ENCODE results near the gene ABCA7.

ABCA7 gene

GRCh38 chr19:1076951-1077350, 37.0 kb downstream of the ABCA7 start:
- DNase-seq = peak; percentile 38 to 89 (median 74)
- intact Hi-C loops (cut with DNase I) = no loop called here

DNA sequence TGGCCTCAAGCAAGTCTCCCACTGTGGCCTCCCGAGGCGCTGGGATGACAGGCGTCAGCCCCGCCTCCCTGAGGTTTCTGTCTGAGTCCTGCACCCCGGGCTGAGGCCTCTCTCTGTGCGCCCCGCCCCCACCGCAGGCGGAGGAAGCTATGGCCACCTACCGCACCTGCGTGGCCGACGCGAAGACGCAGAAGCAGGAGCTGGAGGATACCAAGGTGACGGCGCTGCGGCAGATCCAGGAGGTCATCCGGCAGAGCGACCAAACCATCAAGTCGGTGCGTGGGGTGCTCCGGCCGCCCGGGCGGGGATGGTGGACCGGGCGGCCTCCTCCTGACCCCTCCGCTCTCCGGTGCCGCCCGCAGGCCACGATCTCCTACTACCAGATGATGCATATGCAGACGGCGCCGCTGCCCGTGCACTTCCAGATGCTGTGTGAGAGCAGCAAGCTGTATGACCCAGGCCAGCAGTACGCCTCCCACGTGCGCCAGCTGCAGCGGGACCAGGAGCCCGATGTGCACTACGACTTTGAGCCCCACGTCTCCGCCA, 39.7 kb downstream of the ABCA7 start:
- no peak for DNase-seq
- intact Hi-C loops (cut with DNase I) = no loop called here

GRCh38 chr19:1080360-1081161, 40.7 kb downstream of the ABCA7 start:
- intact Hi-C loops (cut with DNase I) = no loop called here
- no peak for DNase-seq

DNA sequence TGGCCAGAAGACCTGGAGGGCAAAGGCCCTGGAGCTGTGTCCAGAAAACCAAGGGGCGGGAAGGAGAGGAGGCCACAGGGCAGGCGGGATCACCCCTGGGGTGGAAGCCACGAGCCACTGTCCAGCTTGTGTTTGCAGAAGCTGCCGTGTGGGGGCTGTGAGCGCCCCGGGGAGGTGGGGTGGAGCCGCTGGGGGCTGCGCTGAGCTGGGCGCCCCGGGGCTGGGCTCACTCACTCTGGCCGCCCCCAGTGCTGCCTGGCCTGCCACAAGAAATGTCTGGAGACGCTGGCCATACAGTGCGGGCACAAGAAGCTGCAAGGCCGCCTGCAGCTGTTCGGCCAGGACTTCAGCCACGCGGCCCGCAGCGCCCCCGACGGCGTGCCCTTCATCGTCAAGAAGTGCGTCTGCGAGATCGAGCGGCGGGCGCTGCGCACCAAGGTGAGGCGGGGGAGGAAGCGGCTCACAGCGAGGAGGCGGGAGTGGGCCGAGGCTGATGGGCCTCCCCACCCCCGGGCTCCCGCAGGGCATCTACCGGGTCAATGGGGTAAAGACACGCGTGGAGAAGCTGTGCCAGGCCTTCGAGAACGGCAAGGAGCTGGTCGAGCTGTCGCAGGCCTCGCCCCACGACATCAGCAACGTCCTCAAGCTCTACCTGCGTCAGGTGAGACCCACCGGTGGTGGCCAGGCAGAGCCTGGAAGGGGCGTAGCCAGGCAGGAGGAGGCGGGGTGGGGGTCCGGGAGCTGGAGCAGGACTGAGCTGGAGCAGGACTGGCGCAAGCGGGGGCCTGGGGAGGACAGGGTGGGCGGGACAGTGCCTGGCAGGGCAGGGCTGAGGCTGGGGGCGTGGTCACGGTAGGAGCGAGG, 41.6 kb downstream of the ABCA7 start:
- intact Hi-C loops (cut with DNase I) = no loop called here
- DNase-seq = no peak

DNA sequence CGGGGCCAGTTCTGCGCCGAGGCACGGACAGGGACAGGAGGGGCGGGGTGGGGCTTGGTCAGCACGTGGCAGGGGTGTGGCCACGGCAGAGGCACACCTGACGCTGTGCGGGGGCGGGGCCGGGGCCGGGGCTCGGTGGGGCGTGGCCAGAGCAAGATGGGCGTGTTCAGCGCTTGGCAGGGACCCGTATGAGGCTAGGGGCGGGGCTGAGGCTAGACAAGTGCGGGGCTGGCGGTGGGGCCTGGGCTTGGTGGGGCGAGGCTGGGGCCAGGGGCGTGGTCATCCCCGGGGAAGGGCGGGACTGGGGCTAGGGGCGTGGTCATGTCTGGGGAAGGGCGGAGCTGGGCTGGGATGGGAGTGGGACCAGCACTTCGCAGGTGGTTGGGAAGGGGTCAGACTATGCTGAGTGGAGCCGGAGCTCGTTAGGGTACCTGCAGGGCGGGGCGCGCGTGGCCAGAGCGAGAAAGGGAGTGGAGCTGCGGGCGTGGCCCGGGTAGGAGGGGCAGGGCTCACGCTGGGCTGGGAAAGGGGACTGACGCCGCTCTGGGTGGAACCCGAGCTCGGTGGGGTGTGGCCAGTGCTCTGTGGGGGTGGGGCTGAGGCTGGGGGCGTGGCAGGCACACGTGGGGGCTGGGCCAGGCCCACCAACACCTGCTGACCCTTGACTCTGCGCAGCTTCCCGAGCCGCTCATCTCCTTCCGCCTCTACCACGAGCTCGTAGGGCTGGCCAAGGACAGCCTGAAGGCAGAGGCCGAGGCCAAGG, 42.4 kb downstream of the ABCA7 start:
- intact Hi-C loops (cut with DNase I) = no loop called here
- DNase-seq = no peak

GRCh38 chr19:1082928-1083816, 43.3 kb downstream of the ABCA7 start:
- no peak for DNase-seq

DNA sequence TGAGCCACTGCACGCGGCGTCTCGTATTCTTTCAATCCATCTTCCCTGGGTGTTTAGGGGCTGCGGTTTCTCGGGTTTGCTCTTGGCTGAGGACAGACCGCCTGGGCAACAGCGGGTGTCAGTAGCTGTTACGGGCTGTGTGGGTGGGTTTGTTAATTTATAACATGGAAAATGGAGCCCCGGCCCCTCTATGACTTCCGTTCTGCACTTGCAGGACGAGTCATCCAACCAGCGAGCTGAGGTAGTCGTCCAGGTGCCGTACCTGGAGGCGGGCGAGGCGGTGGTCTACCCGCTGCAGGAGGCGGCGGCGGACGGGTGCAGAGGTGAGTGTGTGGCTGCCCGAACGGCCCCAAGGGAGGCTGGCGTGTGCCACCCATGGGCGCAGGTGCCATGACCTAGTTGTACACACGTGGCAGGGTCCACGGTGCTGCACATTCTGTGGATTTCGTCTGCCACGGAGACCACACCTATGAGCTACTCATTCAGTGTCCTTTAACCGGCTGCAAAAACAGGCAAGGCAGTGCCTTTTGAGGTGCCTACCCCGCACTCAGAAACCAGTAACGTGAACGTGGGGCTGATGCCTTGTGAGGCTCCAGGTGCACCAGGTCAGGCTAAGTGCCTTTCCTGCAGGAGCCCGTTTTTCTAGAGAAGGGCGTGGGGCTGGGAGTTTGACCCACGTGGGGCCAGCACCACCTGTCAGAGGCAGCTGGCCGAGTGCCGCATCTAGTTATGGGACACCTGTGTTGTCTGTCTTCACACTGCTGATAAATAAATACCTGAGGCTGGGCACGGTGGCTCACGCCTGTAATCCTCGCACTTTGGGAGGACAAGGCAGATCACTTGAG, 44.3 kb downstream of the ABCA7 start:
- no peak for DNase-seq
- intact Hi-C loops (cut with DNase I) = no loop called here

More at GRCh38 chr19:1082928-1083816, 43.3 kb downstream of the ABCA7 start:
- intact Hi-C loops (cut with DNase I) = no loop called here

DNA sequence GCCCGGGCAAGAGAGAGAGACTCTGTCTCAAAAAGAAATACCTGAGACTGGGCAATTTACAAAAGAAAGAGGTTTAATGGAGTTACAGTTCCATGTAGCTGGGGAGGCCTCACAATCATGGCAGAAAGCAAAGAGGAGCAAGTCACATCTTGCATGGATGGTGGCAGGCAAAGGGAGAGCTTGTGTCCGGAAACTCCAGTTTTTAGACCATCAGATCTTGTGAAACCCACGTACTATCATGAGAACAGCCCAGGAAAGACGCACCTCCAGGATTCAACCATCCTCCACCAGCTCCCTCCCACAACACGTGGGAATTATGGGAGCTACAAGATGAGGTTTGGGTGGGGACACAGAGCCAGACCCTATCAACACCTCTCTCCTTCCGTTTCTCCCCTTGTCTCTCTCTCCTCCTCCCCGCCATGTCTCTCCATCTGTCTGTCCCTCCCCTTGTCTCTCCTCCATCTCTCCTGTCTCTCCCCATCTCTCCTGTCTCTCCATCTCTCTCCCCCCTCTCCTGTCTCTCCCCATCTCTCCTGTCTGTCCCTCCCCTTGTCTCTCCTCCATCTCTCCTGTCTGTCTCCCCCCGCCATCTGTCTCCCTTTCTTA, 45.2 kb downstream of the ABCA7 start:
- no peak for DNase-seq
- intact Hi-C loops (cut with DNase I) = no loop called here

DNA sequence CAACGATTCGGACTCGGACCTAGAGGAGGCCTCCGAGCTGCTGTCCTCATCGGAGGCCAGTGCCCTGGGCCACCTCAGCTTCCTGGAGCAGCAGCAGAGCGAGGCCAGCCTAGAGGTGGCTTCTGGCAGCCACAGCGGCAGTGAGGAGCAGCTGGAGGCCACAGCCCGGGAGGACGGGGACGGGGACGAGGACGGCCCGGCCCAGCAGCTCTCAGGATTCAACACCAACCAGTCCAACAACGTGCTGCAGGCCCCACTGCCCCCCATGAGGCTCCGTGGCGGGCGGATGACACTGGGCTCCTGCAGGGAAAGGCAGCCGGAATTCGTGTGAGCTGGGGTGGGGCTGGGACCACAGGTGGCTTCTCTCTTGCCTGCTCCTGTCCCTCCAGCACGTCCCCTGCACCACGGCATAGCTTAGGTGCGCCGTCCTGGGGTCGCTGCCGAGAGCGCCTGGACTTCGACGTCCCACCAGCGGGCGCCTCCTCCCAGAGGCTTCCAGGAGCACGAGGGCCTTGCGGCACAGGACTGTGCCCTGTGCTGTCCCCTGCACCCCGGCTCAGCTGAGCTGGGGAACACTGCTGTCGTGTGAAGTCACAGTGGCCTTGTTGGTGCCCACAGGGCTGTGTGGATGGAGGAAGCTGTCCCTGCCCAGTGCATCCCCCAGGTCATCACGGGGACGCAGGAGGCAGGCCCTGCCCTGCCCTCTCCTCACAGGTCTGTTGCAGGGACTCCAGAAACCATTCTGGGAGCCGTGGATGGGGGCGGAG, 46.0 kb downstream of the ABCA7 start:
- no peak for DNase-seq
- intact Hi-C loops (cut with DNase I) = no loop called here

- intact Hi-C loops (cut with DNase I) = no loop called here
- DNase-seq = no peak
Measured at GRCh38 chr19:1086613-1087012, 46.7 kb downstream of the ABCA7 start.

GRCh38 chr19:1087813-1088415, 48.0 kb downstream of the ABCA7 start:
- DNase-seq = peak in 19 of 42 donors; percentile 34 to 69 (median 51)
- intact Hi-C loops (cut with DNase I) = no loop called here

- intact Hi-C loops (cut with DNase I) = no loop called here
- peak in 1 of 42 donors; percentile 16 for DNase-seq
Measured at GRCh38 chr19:1088416-1089010, 48.6 kb downstream of the ABCA7 start.

DNA sequence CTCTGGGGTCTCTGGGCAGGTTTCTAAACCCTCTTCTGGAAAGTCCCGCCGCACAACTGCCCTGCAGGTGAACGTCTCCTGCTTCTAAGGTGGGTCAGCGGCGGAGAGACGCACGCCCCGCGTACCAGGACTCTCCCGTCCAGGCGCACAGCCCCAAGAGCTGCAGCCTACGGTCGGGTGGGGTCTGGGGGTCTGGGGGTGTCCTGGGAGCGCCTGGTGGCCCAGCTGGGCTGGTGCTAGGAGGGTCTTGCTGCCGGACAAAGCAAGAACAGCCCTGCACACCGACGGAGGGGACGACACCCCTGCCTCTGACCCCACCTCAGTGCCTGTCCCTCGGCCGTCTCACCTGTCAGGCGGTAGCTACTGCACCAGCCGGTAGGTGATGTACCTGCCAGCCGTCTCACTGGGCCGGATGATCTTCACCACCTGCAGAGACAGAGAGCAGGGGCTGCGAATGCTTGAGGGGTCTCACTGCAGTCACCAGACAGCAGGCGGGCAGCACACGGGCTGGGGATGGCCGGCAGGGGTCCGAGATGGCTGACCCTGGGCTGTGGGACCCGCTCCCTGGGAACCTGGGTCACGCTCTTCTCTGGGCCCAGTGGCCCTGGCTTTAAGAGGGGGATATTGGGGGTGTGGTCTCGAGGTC, 49.3 kb downstream of the ABCA7 start:
- no peak for DNase-seq

DNA sequence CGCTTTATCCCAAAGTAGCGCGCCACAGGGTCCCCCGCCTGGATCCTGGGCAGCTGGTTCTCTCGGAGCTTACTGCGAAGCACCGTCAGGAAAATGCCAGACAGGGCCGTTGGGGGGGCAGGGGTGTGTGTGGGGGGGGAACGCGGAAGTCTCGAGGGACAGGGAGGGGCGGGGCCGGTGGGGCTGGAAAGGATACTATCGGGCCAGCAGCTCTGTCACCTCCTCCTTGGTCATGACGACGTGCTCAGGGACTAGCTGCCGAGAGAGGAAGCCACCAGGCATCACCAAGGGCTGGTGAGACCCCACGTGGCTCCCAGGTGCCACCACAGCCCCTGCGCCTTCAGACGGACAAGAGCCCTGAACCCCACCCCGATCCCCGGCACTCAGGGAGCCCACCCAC, 50.0 kb downstream of the ABCA7 start:
- intact Hi-C loops (cut with DNase I) = no loop called here
- no peak for DNase-seq

More for the DNA sequence above, 49.3 kb downstream of the ABCA7 start:
- intact Hi-C loops (cut with DNase I) = no loop called here

Measured in head of caudate nucleus (tissue), 42 donors.